Keratinocyte (primary cell): ENCODE measurements around the gene TARBP2.

Source experiments
- EZH2 ChIP-seq: IDR thresholded peaks from one replicate; pipeline ENCODE4 v1.6.1; 2012; ENCODE audit warnings: inconsistent platforms, mild to moderate bottlenecking, low read length, moderate library complexity
- TF ChIP-seq, protein P1 (sequence below), 3 experiments: IDR thresholded peaks in 1 of 3; conservative IDR thresholded peaks in 1 of 3; optimal IDR thresholded peaks in 1 of 3; 2 replicates in 2 of 3; 3 replicates in 1 of 3; pipeline versions ENCODE3 to v1.5.1; 2011; ENCODE audit warnings: low read length in 3 of 3, mild to moderate bottlenecking in 3 of 3, moderate library complexity in 2 of 3, control low read depth in 1 of 3, inconsistent platforms in 1 of 3; ENCODE audit not compliant: insufficient read depth in 2 of 3; ENCODE audit errors: extremely low read depth in 1 of 3

DNA sequence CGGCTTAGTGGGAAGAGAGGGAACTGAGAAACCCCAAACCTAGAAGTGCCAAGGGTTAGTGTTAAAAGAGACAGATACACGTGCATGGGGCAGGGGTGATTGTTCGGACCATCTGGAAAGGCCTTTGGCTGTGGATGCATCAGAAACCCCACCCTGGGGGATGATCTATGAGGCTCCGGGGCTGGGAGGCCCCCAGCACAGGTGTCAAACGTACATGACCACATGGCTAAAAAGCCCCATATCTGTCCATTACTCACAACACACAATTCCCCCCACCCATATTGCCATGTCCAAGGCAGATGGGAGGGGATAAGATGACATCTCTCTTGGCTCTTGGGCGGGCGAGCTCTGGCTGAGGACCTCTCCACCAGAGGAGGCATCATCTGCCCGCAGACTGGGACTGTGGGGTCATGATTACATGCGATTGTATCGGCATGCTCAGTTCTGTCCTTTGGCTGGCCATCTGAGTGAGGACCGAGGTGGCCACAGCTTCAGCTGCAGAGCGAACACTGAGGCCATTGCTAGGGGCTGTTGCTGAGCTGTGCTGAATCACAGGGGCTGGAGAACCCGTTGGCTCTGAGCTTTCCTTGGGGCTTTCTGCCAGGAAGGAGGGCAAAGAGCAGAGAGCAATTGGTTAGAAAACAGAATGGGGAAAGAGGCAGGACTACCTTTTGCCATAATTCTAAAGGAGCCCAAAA lies 15.8 kb downstream of the TARBP2 start:
- TF ChIP-seq, protein P1, sequence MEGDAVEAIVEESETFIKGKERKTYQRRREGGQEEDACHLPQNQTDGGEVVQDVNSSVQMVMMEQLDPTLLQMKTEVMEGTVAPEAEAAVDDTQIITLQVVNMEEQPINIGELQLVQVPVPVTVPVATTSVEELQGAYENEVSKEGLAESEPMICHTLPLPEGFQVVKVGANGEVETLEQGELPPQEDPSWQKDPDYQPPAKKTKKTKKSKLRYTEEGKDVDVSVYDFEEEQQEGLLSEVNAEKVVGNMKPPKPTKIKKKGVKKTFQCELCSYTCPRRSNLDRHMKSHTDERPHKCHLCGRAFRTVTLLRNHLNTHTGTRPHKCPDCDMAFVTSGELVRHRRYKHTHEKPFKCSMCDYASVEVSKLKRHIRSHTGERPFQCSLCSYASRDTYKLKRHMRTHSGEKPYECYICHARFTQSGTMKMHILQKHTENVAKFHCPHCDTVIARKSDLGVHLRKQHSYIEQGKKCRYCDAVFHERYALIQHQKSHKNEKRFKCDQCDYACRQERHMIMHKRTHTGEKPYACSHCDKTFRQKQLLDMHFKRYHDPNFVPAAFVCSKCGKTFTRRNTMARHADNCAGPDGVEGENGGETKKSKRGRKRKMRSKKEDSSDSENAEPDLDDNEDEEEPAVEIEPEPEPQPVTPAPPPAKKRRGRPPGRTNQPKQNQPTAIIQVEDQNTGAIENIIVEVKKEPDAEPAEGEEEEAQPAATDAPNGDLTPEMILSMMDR (optimal IDR thresholded peaks at IDR 0.05 in 1 of 3, IDR thresholded peaks at IDR 0.05 in 1 of 3, conservative IDR thresholded peaks at IDR 0.05 in 1 of 3; ENCODE audit: extremely low read depth in 1 of 3, insufficient read depth in 2 of 3, low read length in 3 of 3) = no peak
- no peak for TF ChIP-seq EZH2
